Smooth muscle cell (in vitro differentiated cells): ENCODE results near the gene ZDHHC13. TPM values are rescaled to one million over a fixed set of nuclear protein-coding genes. Genes with fewer than 3 reads are reported as not detected.

ENCODE experiments used
- DNase-seq: peaks from one replicate; lab custom pipeline; 2025; ENCODE audit not compliant: unreplicated experiment; lab: John Stamatoyannopoulos, UW
- H2AFZ ChIP-seq: fragments of 200-600 bp; sonication (generic); 2 replicates; pipeline ENCODE4 v1.6.0; 2016; ENCODE audit warnings: antibody characterized with exemption, low read depth, mild to moderate bottlenecking
- H3F3A ChIP-seq: fragments of 200-600 bp; sonication (generic); 2 replicates; pipeline ENCODE4 v1.6.0; 2017; ENCODE audit warnings: antibody characterized with exemption, low read depth
- H3K27ac ChIP-seq: fragments of 200-600 bp; sonication (generic); 2 replicates; pipeline ENCODE4 v1.5.1; 2016; ENCODE audit warnings: low read depth, mild to moderate bottlenecking
- H3K27me3 ChIP-seq: fragments of 200-600 bp; sonication (generic); 2 replicates; pipeline ENCODE4 v1.6.1; 2016; ENCODE audit warnings: low read depth, mild to moderate bottlenecking
- H3K36me3 ChIP-seq: fragments of 200-600 bp; sonication (generic); 2 replicates; pipeline ENCODE4 v1.5.1; 2016; ENCODE audit warnings: low read depth
- H3K4me1 ChIP-seq: fragments of 200-600 bp; sonication (generic); 2 replicates; pipeline ENCODE4 v1.5.1; 2016; ENCODE audit warnings: low read depth
- H3K4me2 ChIP-seq: fragments of 200-600 bp; sonication (generic); 2 replicates; pipeline ENCODE4 v1.6.0; 2016; ENCODE audit warnings: mild to moderate bottlenecking
- H3K4me3 ChIP-seq: fragments of 200-600 bp; sonication (generic); 2 replicates; pipeline ENCODE4 v1.5.1; 2016; ENCODE audit warnings: mild to moderate bottlenecking
- H3K79me2 ChIP-seq: fragments of 200-600 bp; sonication (generic); 2 replicates; pipeline ENCODE4 v1.6.0; 2016; ENCODE audit warnings: low read depth, mild to moderate bottlenecking
- H3K9ac ChIP-seq: fragments of 200-600 bp; sonication (generic); 2 replicates; pipeline ENCODE4 v1.6.0; 2016; ENCODE audit warnings: low read depth
- H3K9me3 ChIP-seq: fragments of 200-600 bp; sonication (generic); replicated peaks from 2 replicates; pipeline ENCODE4 v1.5.1; 2016; ENCODE audit warnings: low read depth
- H4K20me1 ChIP-seq: fragments of 200-600 bp; sonication (generic); 2 replicates; pipeline ENCODE4 v1.6.0; 2016; ENCODE audit warnings: low read depth
- CTCF ChIP-seq: fragments of 200-600 bp; sonication (generic); IDR thresholded peaks from 2 replicates; pipeline ENCODE4 v1.5.1; 2017; ENCODE audit warnings: borderline replicate concordance, mild to moderate bottlenecking, antibody characterized with exemption; ENCODE audit not compliant: insufficient read depth, poor library complexity, severe bottlenecking
- WGBS: methylation state at CpG from one replicate; pipeline ENCODE4 v1.1.7; 2016; ENCODE audit warnings: low lambda C conversion rate; 5-methylcytosine and 5-hydroxymethylcytosine counted together
- polyA plus RNA-seq: library from polyadenylated mRNA; unstranded; fragments of >200 nt; fragmentation: Nextera tagmentation; extraction: Ambion mirVana; gene quantifications from 2 replicates; pipeline ENCODE4 v1.2.1, GENCODE V29; 2016
- total RNA-seq: library from RNA; depleted of rRNA; stranded (reverse); fragments of >200 nt; gene quantifications from 2 replicates; pipeline ENCODE4 v1.2.3, GENCODE V29; 2014

Gene ZDHHC13
- total and polyA plus RNA-seq, 2 experiments from 2014 or later = 12.8 to 17.3 TPM

- no peaks in the 10 kb centered on the region for H3K79me2 ChIP-seq
- no peaks in the 10 kb centered on the region for H4K20me1 ChIP-seq
- H2AFZ ChIP-seq = no peak overlapping the region
- DNase-seq = no peak
- no peak overlapping the region for H3K4me3 ChIP-seq
- H3K9ac ChIP-seq = no peak overlapping the region
- H3K27ac ChIP-seq = no peak overlapping the region
- no peaks in the 10 kb centered on the region for H3K9me3 ChIP-seq
- H3K4me2 ChIP-seq = no peak overlapping the region
- no peaks in the 10 kb centered on the region for H3K27me3 ChIP-seq
- WGBS = 59% methylated on average over 10 of the region's 10 CpGs
- H3K4me1 ChIP-seq = no peaks in the 10 kb centered on the region
- no peak for TF ChIP-seq CTCF
- no peaks in the 10 kb centered on the region for H3F3A ChIP-seq
- no peaks in the 10 kb centered on the region for H3K36me3 ChIP-seq
Measured at GRCh38 chr11:19073454-19074415, 43.2 kb upstream of the ZDHHC13 start.

- no peaks in the 10 kb centered on the region for H3K36me3 ChIP-seq
- no peaks in the 10 kb centered on the region for H3K79me2 ChIP-seq
- H3K4me2 ChIP-seq = no peak overlapping the region
- no peak overlapping the region for H2AFZ ChIP-seq
- TF ChIP-seq CTCF = no peak
- DNase-seq = no peak
- no peaks in the 10 kb centered on the region for H3K27me3 ChIP-seq
- no peaks in the 10 kb centered on the region for H3K9me3 ChIP-seq
- no peak overlapping the region for H3K4me3 ChIP-seq
- H4K20me1 ChIP-seq = no peaks in the 10 kb centered on the region
- WGBS = 96% methylated on average over 3 of the region's 3 CpGs
- no peak overlapping the region for H3K27ac ChIP-seq
- H3K4me1 ChIP-seq = no peaks in the 10 kb centered on the region
- no peak overlapping the region for H3K9ac ChIP-seq
- no peaks in the 10 kb centered on the region for H3F3A ChIP-seq
Measured at GRCh38 chr11:19075636-19076035, 41.3 kb upstream of the ZDHHC13 start.

GRCh38 chr11:19076744-19077589 lies 40.0 kb upstream of the ZDHHC13 start:
- Histone ChIP-seq H2AFZ (no peak overlapping the region), H3K9me3 (no peaks in the 10 kb centered on the region), H3K4me2 (no peak overlapping the region), H3K9ac (no peak overlapping the region), H3K36me3 (no peaks in the 10 kb centered on the region), H3K27me3 (no peaks in the 10 kb centered on the region), H3F3A (no peaks in the 10 kb centered on the region), H3K27ac (no peak overlapping the region), H3K4me3 (no peak overlapping the region), H4K20me1 (no peaks in the 10 kb centered on the region), H3K79me2 (no peaks in the 10 kb centered on the region), H3K4me1 (no peaks in the 10 kb centered on the region)
- peak; percentile 33 for DNase-seq
- WGBS = 59% methylated on average over 10 of the region's 10 CpGs
- peak; percentile 99 for TF ChIP-seq CTCF
